GM19099 (cell line): ENCODE results near the gene PHF11.

Experiments used
- POLR2A ChIP-seq: IDR thresholded peaks from 3 replicates; pipeline ENCODE4 v1.6.1; 2011; ENCODE audit warnings: low read depth; ENCODE audit not compliant: insufficient read length; ENCODE audit errors: extremely low read depth

The PHF11 gene

GRCh38 chr13:49495783-49496762 is at the start of gene PHF11:
Gene PHF11, plus strand, starts transcription at chr13:49495953. Its CDS starts 49 bp downstream, at chr13:49496002.
- peak; percentile 90 for TF ChIP-seq POLR2A

- TF ChIP-seq POLR2A: no peak
Observed at GRCh38 chr13:49446473-49446872, 49.3 kb upstream of the PHF11 start.

GRCh38 chr13:49448753-49449152 is 47.0 kb upstream of the PHF11 start:
- TF ChIP-seq POLR2A: no peak

- no peak for TF ChIP-seq POLR2A
Observed at GRCh38 chr13:49450105-49450819, 45.5 kb upstream of the PHF11 start.

GRCh38 chr13:49452725-49453457 is 42.9 kb upstream of the PHF11 start:
- TF ChIP-seq POLR2A: no peak

GRCh38 chr13:49453465-49453864 is 42.3 kb upstream of the PHF11 start:
- TF ChIP-seq POLR2A: no peak

GRCh38 chr13:49454388-49455006 is 41.3 kb upstream of the PHF11 start:
- TF ChIP-seq POLR2A: no peak

GRCh38 chr13:49455007-49455398 is 40.8 kb upstream of the PHF11 start:
- TF ChIP-seq POLR2A: no peak

- no peak for TF ChIP-seq POLR2A
Observed at GRCh38 chr13:49456156-49456555, 39.6 kb upstream of the PHF11 start.

- TF ChIP-seq POLR2A: no peak
Observed at GRCh38 chr13:49457221-49457620, 38.5 kb upstream of the PHF11 start.

- no peak for TF ChIP-seq POLR2A
Observed at GRCh38 chr13:49459580-49459979, 36.2 kb upstream of the PHF11 start.

GRCh38 chr13:49464085-49464484 is 31.7 kb upstream of the PHF11 start:
- TF ChIP-seq POLR2A: no peak

- no peak for TF ChIP-seq POLR2A
Observed at GRCh38 chr13:49464621-49465325, 31.0 kb upstream of the PHF11 start.

GRCh38 chr13:49466292-49466838 is 29.4 kb upstream of the PHF11 start:
- no peak for TF ChIP-seq POLR2A
